HG03354 (cell line): Measurements from ENCODE around the gene PARVA.

Source experiments
- ATAC-seq: cut with Tn5 transposase; IDR thresholded peaks from one replicate; pipeline ENCODE4 v1.9.1; 2021; ENCODE audit warnings: mild to moderate bottlenecking; ENCODE audit not compliant: unreplicated experiment, poor library complexity, severe bottlenecking

The PARVA gene

DNA sequence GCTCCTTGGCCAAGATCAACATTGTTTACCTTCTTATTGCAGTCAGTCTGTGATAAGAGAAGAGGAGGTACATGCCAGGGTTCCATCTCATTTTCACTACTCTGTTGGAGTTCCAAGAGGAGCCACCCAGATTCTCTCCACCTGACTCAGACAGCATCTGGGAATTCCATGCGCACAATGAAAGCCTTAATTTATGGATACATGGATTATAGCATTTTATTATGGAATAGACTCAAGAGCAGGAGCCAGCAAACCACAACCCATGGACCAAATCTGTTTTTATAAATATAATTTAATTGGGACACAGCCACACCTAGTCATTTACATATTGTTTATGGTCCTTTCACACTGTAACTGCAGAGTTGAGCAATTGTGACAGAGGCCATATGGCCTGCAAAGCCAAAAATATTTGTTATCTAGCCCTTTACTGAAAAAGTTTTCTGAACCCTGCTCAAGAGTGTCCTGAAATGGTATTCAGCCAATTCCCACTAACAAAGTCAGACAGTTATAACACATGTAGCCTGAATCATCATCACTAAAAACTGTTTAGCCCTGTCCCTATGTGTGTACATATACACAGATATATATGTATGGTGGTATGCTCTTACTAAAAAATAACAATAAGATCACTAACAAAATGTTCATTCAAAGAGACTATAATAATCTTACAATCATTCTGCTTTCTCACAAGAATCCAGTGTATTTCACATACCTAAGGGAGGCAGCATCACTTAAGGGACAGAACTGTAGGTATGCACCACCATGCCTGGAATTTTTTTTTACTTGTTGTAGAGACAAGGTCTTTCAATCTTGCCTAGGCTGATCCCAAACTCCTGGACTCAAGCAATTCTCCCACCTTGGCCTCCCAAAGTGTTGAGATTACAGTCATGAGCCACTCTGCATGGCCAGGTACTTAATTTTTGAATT lies 192.4 kb downstream of the PARVA start:
- ATAC-seq: no peak

DNA sequence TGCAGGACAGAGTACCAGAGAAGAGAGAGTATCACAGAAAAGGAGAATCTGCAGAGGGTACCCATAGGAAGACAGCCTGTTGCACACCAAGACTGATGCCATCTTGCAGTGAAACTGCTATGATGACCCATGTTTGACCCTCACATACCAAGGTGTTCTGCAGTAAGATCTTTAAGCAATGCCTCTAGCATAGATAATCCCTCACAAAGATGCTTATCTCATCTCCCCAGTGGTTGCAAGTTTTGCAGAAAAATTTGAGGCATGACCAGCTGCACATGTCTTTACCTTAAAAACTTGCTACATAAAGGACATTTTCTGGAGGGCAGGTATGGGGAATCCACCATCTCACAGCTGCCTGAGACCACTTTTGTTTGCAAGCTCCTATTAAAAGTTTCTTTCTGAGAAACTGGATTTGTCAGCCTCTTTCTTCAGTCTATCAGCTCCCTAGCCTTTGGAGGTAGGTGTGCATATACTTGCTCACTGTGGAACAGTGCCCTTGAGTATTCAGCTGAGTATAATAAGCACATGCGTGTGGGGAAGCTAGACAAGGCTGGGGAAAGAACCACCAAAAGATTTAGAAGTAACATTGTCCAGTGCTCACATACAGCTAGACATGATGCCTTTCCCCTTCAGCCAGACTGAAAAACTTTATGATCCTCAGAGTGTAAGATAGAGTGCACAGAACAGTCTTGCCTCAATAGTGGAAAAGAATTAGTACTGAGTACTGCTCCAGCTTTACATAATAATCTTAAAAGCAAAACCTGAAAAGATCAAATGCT lies 196.5 kb downstream of the PARVA start:
- ATAC-seq: no peak

DNA sequence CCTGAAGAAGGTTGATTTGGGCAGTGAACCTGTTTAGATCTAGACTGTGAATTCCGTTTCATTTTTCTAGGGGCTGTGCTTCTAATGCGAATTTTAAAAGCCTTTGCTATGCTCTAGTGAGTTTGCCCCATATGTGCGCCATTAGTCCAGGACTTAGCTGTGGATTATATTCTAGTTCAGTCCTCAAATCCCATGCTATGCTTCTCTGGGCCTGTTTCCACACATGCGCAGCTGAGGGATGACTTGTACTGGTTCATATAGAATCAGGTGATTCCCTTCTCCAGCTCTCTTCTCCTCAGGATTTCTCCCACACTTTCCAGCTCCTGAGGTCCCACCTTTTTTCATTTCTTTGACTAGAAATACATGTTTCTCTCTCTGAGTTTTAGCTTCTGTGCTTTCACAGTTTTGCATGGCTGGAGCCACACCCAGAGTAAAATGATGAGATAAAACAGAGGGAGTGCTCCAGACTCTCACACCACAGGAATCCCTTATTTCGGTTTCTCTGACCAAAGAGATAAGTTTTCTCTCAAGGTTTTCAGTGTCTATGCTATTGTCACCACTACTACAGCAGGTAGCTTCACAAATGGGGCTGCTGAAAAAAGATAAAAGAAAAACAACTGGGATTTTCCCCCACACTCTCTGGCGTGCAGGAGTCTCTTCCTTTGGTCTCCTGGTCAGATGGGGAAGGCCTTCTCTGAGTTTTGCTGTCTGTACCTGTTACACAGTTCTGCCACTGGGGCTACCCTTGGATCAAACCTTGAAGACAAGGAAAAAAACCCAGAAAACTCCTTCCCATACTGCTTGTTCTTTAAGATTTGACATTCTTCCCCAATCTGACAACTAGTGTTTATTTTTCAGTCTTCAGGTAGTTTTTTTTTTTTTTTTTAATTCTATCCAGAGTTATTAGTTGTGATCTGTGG lies 200.6 kb downstream of the PARVA start:
- no peak for ATAC-seq

DNA sequence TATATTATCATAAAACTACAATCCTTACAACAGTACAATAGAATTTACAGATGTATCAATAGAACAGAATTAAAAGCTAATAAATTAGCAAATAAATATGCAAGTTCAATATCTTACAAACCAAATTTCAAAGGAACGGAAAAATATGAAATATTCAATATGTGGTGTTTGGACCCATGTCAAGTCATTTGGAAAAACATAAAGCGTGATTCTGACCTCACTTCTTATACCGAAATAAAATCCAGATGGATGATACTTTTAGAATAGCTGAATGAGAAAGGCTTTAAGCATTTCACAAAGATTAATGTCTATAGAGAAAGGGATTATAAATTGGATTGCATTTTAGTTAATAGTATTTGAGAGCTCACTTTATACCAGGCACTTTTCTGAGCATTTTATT lies 204.0 kb downstream of the PARVA start:
- ATAC-seq: no peak

DNA sequence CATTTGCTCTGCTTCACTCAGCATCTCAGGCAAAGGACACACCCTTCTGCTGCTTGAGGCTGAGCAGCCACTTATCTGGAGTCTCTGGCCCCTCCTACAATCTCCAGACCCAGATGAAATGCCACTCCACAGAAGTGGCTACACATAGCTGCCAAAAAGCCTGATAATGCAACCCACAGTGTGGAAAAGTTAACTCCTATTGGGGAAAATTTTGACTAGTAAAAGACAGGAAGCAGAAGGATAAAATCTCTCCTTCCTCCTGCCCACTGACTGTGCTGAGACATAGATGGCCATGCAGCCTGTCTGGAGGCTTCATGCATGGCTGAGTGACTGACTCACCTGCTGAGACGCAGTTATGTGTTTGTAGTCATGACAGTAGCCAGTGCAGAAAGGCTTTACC lies 204.6 kb downstream of the PARVA start:
- ATAC-seq: no peak
